HepG2 (cell line): Measurements from ENCODE around the gene CCDC120. TPM values are rescaled to one million over a fixed set of nuclear protein-coding genes. Genes with fewer than 3 reads are reported as not detected.
A peak's percentile ranks its signal among the peaks of the same experiment; 100 is the strongest.

ENCODE experiments used
- ATAC-seq: fragments of 200-7000 bp; cut with Tn5 transposase; 3 replicates; pipeline ENCODE4 v1.9.1; 2020; ENCODE audit warnings: mild to moderate bottlenecking, moderate library complexity
- BruUV-seq: library from RNA; stranded (reverse); fragments of 400-500 nt; replicated peaks from 2 replicates; lab custom pipeline; 2021; lab: Mats Ljungman, UMichigan
- CTCF ChIA-PET: fragments of 300-600 bp; formaldehyde crosslinking; extraction: SDS; loops from one replicate; lab custom pipeline; 2021; ENCODE audit warnings: low total read pairs, inconsistent platforms, low intra/inter-chr PET ratio; lab: Yijun Ruan, JAX
- POLR2A ChIA-PET: fragments of 350-600 bp; sonication (Branson Sonifier 250); formaldehyde crosslinking; loops from one replicate; lab custom pipeline; 2020; ENCODE audit warnings: antibody characterized with exemption, inconsistent platforms; lab: Yijun Ruan, JAX
- DNase-seq: peaks from one replicate; pipeline ENCODE4 v3.0.0-alpha.2; 2015; ENCODE audit warnings: low spot score
- FAIRE-seq: peaks from 3 replicates; lab custom pipeline; 2011; peaks lifted over from hg19 to GRCh38; lab: Jason Lieb, UNC
- H2AFZ ChIP-seq: one replicate; pipeline ENCODE4 v1.6.1; 2011; ENCODE audit warnings: low read length, inconsistent platforms
- H3K27ac ChIP-seq: fragments of 300-600 bp; 3 replicates; pipeline ENCODE4 v1.8.0; 2011; ENCODE audit warnings: mixed run types, mild to moderate bottlenecking, mixed read lengths, low read length, inconsistent platforms; ENCODE audit not compliant: insufficient read depth; ENCODE audit errors: extremely low read length
- H3K27me3 ChIP-seq, 2 experiments: fragments of 200-600 bp in 1 of 2; 2 replicates in 1 of 2; 3 replicates in 1 of 2; pipeline versions ENCODE4 v1.6.0 to v1.8.0; 2011; ENCODE audit warnings: low read length in 2 of 2, mild to moderate bottlenecking in 2 of 2, moderate library complexity in 2 of 2, inconsistent platforms in 1 of 2; ENCODE audit not compliant: insufficient read depth in 2 of 2, control insufficient read depth in 1 of 2
- H3K36me3 ChIP-seq, 2 experiments: fragments of 200-600 bp in 1 of 2; replicated peaks in 1 of 2; 2 replicates in 1 of 2; 3 replicates in 1 of 2; pipeline versions ENCODE4 v1.5.1 to v1.8.0; 2011; ENCODE audit warnings: low read length in 2 of 2, inconsistent platforms in 1 of 2; ENCODE audit not compliant: insufficient read depth in 2 of 2, control insufficient read depth in 1 of 2
- H3K4me1 ChIP-seq: 2 replicates; pipeline ENCODE4 v1.5.1; 2012; ENCODE audit warnings: low read length, inconsistent platforms; ENCODE audit not compliant: insufficient read depth
- H3K4me2 ChIP-seq: 2 replicates; pipeline ENCODE4 v1.6.0; 2011; ENCODE audit warnings: low read depth, low read length, inconsistent platforms
- H3K4me3 ChIP-seq, 3 experiments: fragments of 200-600 bp in 1 of 3; sonication (generic), shearing (Covaris generic) in 1 of 3; replicated peaks in 1 of 3; 2 replicates each; pipeline ENCODE4 v1.5.1; 2011 to 2016; ENCODE audit warnings: low read length in 3 of 3, inconsistent platforms in 2 of 3, low read depth in 2 of 3, mild to moderate bottlenecking in 2 of 3, control low read depth in 1 of 3, mixed read lengths in 1 of 3; ENCODE audit not compliant: insufficient read depth in 1 of 3
- H3K79me2 ChIP-seq: one replicate; pipeline ENCODE4 v1.6.1; 2011; ENCODE audit warnings: low read length, inconsistent platforms; ENCODE audit not compliant: insufficient read depth
- H3K9ac ChIP-seq: 2 replicates; pipeline ENCODE4 v1.6.0; 2011; ENCODE audit warnings: mild to moderate bottlenecking, low read depth, low read length, inconsistent platforms; ENCODE audit not compliant: insufficient read depth
- H3K9me3 ChIP-seq: 2 replicates; pipeline ENCODE4 v1.5.1; 2012; ENCODE audit warnings: mild to moderate bottlenecking, low read length
- H4K20me1 ChIP-seq: 2 replicates; pipeline ENCODE4 v1.6.0; 2011; ENCODE audit warnings: inconsistent platforms, mild to moderate bottlenecking, low read length, moderate library complexity; ENCODE audit not compliant: insufficient read depth
- CEBPB ChIP-seq: IDR thresholded peaks from 2 replicates; pipeline ENCODE4 v1.6.1; 2011; ENCODE audit warnings: low read depth, low read length, improper control_type of control experiment, borderline replicate concordance
- CREM ChIP-seq, 2 experiments: sonication (generic) in 1 of 2; formaldehyde crosslinking in 1 of 2; IDR thresholded peaks; 2 replicates each; pipeline versions ENCODE4 v1.4.0 to v1.6.1; 2016 to 2020; ENCODE audit warnings: antibody characterized with exemption in 1 of 2, mild to moderate bottlenecking in 1 of 2, missing genetic modification reagents in 1 of 2
- MYC ChIP-seq: sonication (generic); formaldehyde crosslinking; IDR thresholded peaks from 2 replicates; pipeline ENCODE4 v1.9.0; 2021; ENCODE audit warnings: missing genetic modification reagents, borderline replicate concordance
- NCOA2 ChIP-seq: sonication (generic); formaldehyde crosslinking; IDR thresholded peaks from 2 replicates; pipeline ENCODE4 v1.8.0; 2022; ENCODE audit warnings: inconsistent platforms
- POLR2G ChIP-seq: fragments of 200-400 bp; formaldehyde crosslinking; IDR thresholded peaks from 2 replicates; pipeline ENCODE4 v1.6.1; 2018; ENCODE audit warnings: mild to moderate bottlenecking, low read depth, low read length, moderate library complexity
- RORA ChIP-seq: sonication (generic); formaldehyde crosslinking; IDR thresholded peaks from 2 replicates; pipeline ENCODE4 v1.5.0; 2020; ENCODE audit warnings: mild to moderate bottlenecking, missing genetic modification reagents, moderate library complexity
- SOX6 ChIP-seq, 2 experiments: fragments of 450-650 bp in 1 of 2; sonication (generic) in 1 of 2; formaldehyde crosslinking in 1 of 2; IDR thresholded peaks; 2 replicates each; pipeline versions ENCODE4 v1.4.0 to v1.6.1; 2017 to 2020; ENCODE audit warnings: antibody characterized with exemption in 1 of 2, mild to moderate bottlenecking in 1 of 2, missing genetic modification reagents in 1 of 2
- THAP11 ChIP-seq: IDR thresholded peaks from 2 replicates; pipeline ENCODE4 v1.6.1; 2016; ENCODE audit warnings: missing biosample characterization, missing genetic modification reagents
- ZBTB38 ChIP-seq: sonication (generic); formaldehyde crosslinking; IDR thresholded peaks from 2 replicates; pipeline ENCODE4 v1.5.1; 2020; ENCODE audit warnings: mild to moderate bottlenecking, missing genetic modification reagents
- ZBTB7A ChIP-seq: sonication (generic); formaldehyde crosslinking; IDR thresholded peaks from 2 replicates; pipeline ENCODE4 v1.8.0; 2022; ENCODE audit warnings: mild to moderate bottlenecking, missing genetic modification reagents
- ZNF160 ChIP-seq: sonication (generic); formaldehyde crosslinking; IDR thresholded peaks from 2 replicates; pipeline ENCODE4 v1.8.0; 2022; ENCODE audit warnings: mild to moderate bottlenecking, inconsistent platforms, missing genetic modification reagents
- ZNF563 ChIP-seq: sonication (generic); formaldehyde crosslinking; IDR thresholded peaks from 2 replicates; pipeline ENCODE4 v1.8.0; 2022; ENCODE audit warnings: mild to moderate bottlenecking, moderate library complexity, missing genetic modification reagents
- ZNF672 ChIP-seq: sonication (generic); formaldehyde crosslinking; IDR thresholded peaks from 2 replicates; pipeline ENCODE4 v1.8.1; 2022; ENCODE audit warnings: missing genetic modification reagents
- ZSCAN30 ChIP-seq: sonication (generic); formaldehyde crosslinking; IDR thresholded peaks from 2 replicates; pipeline ENCODE4 v1.5.0; 2020; ENCODE audit warnings: mild to moderate bottlenecking, missing genetic modification reagents
- ZSCAN31 ChIP-seq: sonication (generic); formaldehyde crosslinking; IDR thresholded peaks from 2 replicates; pipeline ENCODE4 v1.5.0; 2020; ENCODE audit warnings: low read depth, mild to moderate bottlenecking, missing genetic modification reagents
- WGBS: methylation state at CpG from one replicate; pipeline ENCODE4 v1.1.6; 2017; ENCODE audit warnings: low lambda C conversion rate; 5-methylcytosine and 5-hydroxymethylcytosine counted together
- in situ Hi-C: cut with HindIII; loops from 2 replicates; pipeline ENCODE4 v1.10.0; 2017; ENCODE audit warnings: low pct_unique_long_range_greater_than_20kb; ENCODE audit not compliant: extremely low pct_ligation_motif_present
- intact Hi-C: fragments of 100-400 bp; cut with micrococcal nuclease; formaldehyde crosslinking; loops from one replicate; pipeline ENCODE4 v1.10.0; 2022; ENCODE audit not compliant: unreplicated experiment
- polyA plus RNA-seq, 8 experiments: library from polyadenylated mRNA; depleted of rRNA in 3 of 8; stranded (reverse) in 7 of 8; unstranded in 1 of 8; fragments of >200 nt; fragmentation: Illumina TruSeq in 4 of 8; extraction: Trizol in 4 of 8; gene quantifications; 2 replicates each; pipeline versions ENCODE4 v1.2.1 to v1.2.3, GENCODE V29; 2011 to 2016; ENCODE audit warnings: low read depth in 4 of 8, missing spikeins in 1 of 8, mixed read lengths in 1 of 8; ENCODE audit not compliant: insufficient read depth in 1 of 8
- total RNA-seq, 5 experiments: library from RNA; depleted of rRNA; stranded (reverse); fragments of >200 nt; fragmentation: Illumina TruSeq; extraction: Trizol; gene quantifications; 2 replicates each; pipeline ENCODE4 v1.2.3, GENCODE V29; 2016; ENCODE audit warnings: low read depth in 1 of 5
- TF ChIP-seq, protein P1 (sequence below): IDR thresholded peaks from 2 replicates; pipeline ENCODE4 v1.6.1; 2016
- TF ChIP-seq, protein P2 (sequence below): sonication (generic); formaldehyde crosslinking; IDR thresholded peaks from 2 replicates; pipeline ENCODE4 v1.4.0; 2020; ENCODE audit warnings: missing genetic modification reagents
- TF ChIP-seq, protein P3 (sequence below): sonication (generic); formaldehyde crosslinking; IDR thresholded peaks from 2 replicates; pipeline ENCODE4 v1.8.1; 2023; ENCODE audit warnings: mild to moderate bottlenecking, inconsistent platforms, moderate library complexity, missing genetic modification reagents, borderline replicate concordance

The CCDC120 gene
- total and polyA plus RNA-seq, 2 of the 13 experiments (the other 11 are each of a cell fraction or from before 2014, with no cell fraction given): 0.89 to 3.2 TPM

DNA sequence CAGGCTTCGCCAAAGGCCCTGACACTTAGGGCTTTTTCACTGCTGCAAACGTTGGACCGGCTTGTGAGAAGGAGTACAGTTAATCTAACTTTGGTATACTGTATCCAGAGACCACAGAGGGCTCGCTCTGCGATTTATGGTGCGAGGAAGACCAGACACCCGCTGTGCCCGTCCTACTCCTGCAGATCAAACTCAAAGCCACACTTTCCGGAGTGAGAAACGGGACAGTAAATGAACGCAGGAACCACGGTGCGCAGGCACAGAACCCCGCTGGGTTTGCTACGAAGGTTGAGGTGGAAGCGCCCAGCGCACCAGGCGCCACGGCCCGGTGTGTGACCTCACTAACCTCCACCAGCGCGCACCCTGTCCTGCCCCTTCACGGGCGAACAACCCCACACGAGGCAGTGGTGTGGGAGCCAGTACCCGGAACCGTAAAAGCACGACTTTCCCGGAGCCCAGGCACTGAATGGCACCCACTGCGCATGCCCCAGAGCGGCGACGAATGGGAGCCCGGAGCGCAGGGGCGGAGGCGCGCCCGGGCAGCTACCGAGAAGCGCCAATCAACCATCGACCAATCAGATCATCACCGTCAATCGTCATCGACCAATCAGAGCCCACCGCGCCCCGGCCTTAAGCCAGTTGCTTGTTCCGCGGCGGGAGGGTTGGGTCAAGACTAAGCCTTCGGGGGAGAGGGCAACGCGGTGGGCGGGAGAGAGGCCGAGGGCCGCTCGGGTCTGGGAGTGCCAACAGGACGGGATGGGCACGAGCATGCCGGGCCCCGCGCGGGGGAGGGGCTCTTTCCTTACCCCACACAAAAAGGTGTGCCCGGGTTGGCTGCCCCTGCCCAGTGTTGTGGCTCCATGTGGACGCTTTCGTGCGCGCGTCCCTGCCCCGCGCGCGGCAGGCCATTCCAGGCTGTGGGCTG, 42.2 kb downstream of the CCDC120 start:
- FAIRE-seq: peak; percentile 4
- TF ChIP-seq ZSCAN30 (CRISPR knock-in tag) (no peak), CEBPB (no peak), RORA (no peak), CREM (IDR thresholded peaks at IDR 0.05) (peak; percentile 43), CREM (CRISPR knock-in tag; IDR thresholded peaks at IDR 0.05) (no peak), ZBTB38 (CRISPR knock-in tag) (no peak), SOX6 (IDR thresholded peaks at IDR 0.05) (no peak), SOX6 (CRISPR knock-in tag; IDR thresholded peaks at IDR 0.05) (no peak), THAP11 (CRISPR knock-in tag) (0 out of 2 replicates have a peak, but pooled peaks have one; percentile 30), ZNF160 (CRISPR knock-in tag) (no peak), POLR2G (peak; percentile 67), ZSCAN31 (CRISPR knock-in tag) (no peak), ZNF672 (CRISPR knock-in tag) (no peak), ZBTB7A (CRISPR knock-in tag) (0 out of 2 replicates have a peak, but pooled peaks have one; percentile 67), MYC (peak; percentile 65; the same call in 1 of the 2 replicates), ZNF563 (CRISPR knock-in tag) (peak; percentile 29; the same call in 1 of the 2 replicates), NCOA2 (CRISPR knock-in tag) (peak; percentile 8; the same call in 1 of the 2 replicates)
- TF ChIP-seq, protein P1, sequence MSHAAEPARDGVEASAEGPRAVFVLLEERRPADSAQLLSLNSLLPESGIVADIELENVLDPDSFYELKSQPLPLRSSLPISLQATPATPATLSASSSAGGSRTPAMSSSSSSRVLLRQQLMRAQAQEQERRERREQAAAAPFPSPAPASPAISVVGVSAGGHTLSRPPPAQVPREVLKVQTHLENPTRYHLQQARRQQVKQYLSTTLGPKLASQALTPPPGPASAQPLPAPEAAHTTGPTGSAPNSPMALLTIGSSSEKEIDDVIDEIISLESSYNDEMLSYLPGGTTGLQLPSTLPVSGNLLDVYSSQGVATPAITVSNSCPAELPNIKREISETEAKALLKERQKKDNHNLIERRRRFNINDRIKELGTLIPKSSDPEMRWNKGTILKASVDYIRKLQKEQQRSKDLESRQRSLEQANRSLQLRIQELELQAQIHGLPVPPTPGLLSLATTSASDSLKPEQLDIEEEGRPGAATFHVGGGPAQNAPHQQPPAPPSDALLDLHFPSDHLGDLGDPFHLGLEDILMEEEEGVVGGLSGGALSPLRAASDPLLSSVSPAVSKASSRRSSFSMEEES (CRISPR knock-in tag): no peak
- TF ChIP-seq, protein P2, sequence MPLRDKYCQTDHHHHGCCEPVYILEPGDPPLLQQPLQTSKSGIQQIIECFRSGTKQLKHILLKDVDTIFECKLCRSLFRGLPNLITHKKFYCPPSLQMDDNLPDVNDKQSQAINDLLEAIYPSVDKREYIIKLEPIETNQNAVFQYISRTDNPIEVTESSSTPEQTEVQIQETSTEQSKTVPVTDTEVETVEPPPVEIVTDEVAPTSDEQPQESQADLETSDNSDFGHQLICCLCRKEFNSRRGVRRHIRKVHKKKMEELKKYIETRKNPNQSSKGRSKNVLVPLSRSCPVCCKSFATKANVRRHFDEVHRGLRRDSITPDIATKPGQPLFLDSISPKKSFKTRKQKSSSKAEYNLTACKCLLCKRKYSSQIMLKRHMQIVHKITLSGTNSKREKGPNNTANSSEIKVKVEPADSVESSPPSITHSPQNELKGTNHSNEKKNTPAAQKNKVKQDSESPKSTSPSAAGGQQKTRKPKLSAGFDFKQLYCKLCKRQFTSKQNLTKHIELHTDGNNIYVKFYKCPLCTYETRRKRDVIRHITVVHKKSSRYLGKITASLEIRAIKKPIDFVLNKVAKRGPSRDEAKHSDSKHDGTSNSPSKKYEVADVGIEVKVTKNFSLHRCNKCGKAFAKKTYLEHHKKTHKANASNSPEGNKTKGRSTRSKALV (CRISPR knock-in tag): 0 out of 2 replicates have a peak, but pooled peaks have one; percentile 23
- TF ChIP-seq, protein P3, sequence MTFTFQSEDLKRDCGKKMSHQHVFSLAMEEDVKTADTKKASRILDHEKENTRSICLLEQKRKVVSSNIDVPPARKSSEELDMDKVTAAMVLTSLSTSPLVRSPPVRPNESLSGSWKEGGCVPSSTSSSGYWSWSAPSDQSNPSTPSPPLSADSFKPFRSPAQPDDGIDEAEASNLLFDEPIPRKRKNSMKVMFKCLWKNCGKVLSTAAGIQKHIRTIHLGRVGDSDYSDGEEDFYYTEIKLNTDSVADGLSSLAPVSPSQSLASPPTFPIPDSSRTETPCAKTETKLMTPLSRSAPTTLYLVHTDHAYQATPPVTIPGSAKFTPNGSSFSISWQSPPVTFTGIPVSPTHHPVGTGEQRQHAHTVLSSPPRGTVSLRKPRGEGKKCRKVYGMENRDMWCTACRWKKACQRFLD: no peak

More for the DNA sequence above, 42.2 kb downstream of the CCDC120 start:
- Histone ChIP-seq H3K4me2 (peak overlapping the region; percentile 83), H2AFZ (no peak overlapping the region), H3K79me2 (no peaks in the 10 kb centered on the region), H3K36me3 (0 out of 5 replicates have a peak, but pooled peaks cover 0 to under 1% of the 10 kb centered on the region in 2 experiments), H3K4me3 (peak overlapping the region; percentile 63 to 86 (median 74)), H3K9me3 (no peaks in the 10 kb centered on the region), H3K27ac (peak overlapping the region; percentile 94), H3K27me3 (no peaks in the 10 kb centered on the region), H3K9ac (peak overlapping the region; percentile 86), H3K4me1 (peaks cover 29% of the 10 kb centered on the region), H4K20me1 (no peaks in the 10 kb centered on the region)
- ATAC-seq (peak; percentile 87), DNase-seq (peak; percentile 89)
- ChIA-PET CTCF (no interaction called here), POLR2A (interaction anchor here (0.7 to 2.1 kb wide), 9 partner anchors 9 to 363 kb away, joined by 3 to 16 read pairs (median 4); partner anchors contain the start of genes HDAC6 and WDR45)
- intact Hi-C loops: loop anchor here (2.0 kb wide), 1 partner anchor 58 kb away; the partner anchor contains the start of gene TFE3
- no CpG with 5 or more reads among the region's 74 CpGs for WGBS
- TSS peak; percentile 84 for BruUV-seq
- in situ Hi-C loops: no loop called here
